Neuronal stem cell (in vitro differentiated cells): Measurements from ENCODE around the gene CNP.

Experiments used
- DNase-seq: peaks from one replicate; pipeline ENCODE4 v3.0.0-alpha.2; 2013; ENCODE audit warnings: low spot score
- H2AFZ ChIP-seq: one replicate; pipeline ENCODE4 v1.6.1; 2013; ENCODE audit warnings: mild to moderate bottlenecking, low read length, inconsistent platforms
- H2AK5ac ChIP-seq: 2 replicates; pipeline ENCODE4 v1.6.1; 2013; ENCODE audit warnings: low read depth, mild to moderate bottlenecking, inconsistent platforms, low read length, moderate library complexity, mixed read lengths
- H2BK120ac ChIP-seq: 2 replicates; pipeline ENCODE4 v1.6.1; 2013; ENCODE audit warnings: low read depth, mild to moderate bottlenecking, inconsistent platforms, low read length, moderate library complexity, mixed read lengths
- H2BK12ac ChIP-seq: one replicate; pipeline ENCODE4 v1.6.1; 2013; ENCODE audit warnings: low read length, inconsistent platforms
- H2BK15ac ChIP-seq: 2 replicates; pipeline ENCODE4 v1.6.1; 2013; ENCODE audit warnings: mild to moderate bottlenecking, low read length, inconsistent platforms, mixed read lengths
- H2BK5ac ChIP-seq: one replicate; pipeline ENCODE4 v1.6.1; 2013; ENCODE audit warnings: inconsistent platforms, mild to moderate bottlenecking, low read length, moderate library complexity
- H3K14ac ChIP-seq: one replicate; pipeline ENCODE4 v1.6.1; 2013; ENCODE audit warnings: low read length, inconsistent platforms
- H3K18ac ChIP-seq: 2 replicates; pipeline ENCODE4 v1.6.1; 2013; ENCODE audit warnings: low read length, inconsistent platforms
- H3K23ac ChIP-seq: 2 replicates; pipeline ENCODE4 v1.6.1; 2013; ENCODE audit warnings: low read depth, mild to moderate bottlenecking, mixed read lengths, low read length, inconsistent platforms; ENCODE audit not compliant: poor library complexity
- H3K27ac ChIP-seq: replicated peaks from 3 replicates; pipeline ENCODE4 v1.5.1; 2013; ENCODE audit warnings: low read length, inconsistent platforms
- H3K27me3 ChIP-seq, 3 experiments: 2 replicates each; pipeline ENCODE4 v1.6.1; 2013; ENCODE audit warnings: low read length in 3 of 3, mild to moderate bottlenecking in 2 of 3, inconsistent platforms in 1 of 3, low read depth in 1 of 3, mixed read lengths in 1 of 3, moderate library complexity in 1 of 3; ENCODE audit not compliant: control insufficient read depth in 3 of 3, insufficient read depth in 3 of 3
- H3K36me3 ChIP-seq, 2 donors: replicated peaks in 1 of 2; 2 replicates each; pipeline ENCODE4 v1.6.1; 2013; ENCODE audit warnings: low read length in 2 of 2; ENCODE audit not compliant: control insufficient read depth in 2 of 2, insufficient read depth in 2 of 2
- H3K4ac ChIP-seq: 2 replicates; pipeline ENCODE4 v1.6.1; 2013; ENCODE audit warnings: inconsistent platforms, mild to moderate bottlenecking, low read length, moderate library complexity
- H3K4me1 ChIP-seq, 2 donors: 1 replicate in 1 of 2; 2 replicates in 1 of 2; pipeline ENCODE4 v1.6.1; 2013; ENCODE audit warnings: low read length in 2 of 2, low read depth in 1 of 2; ENCODE audit not compliant: control insufficient read depth in 2 of 2, insufficient read depth in 1 of 2
- H3K4me2 ChIP-seq: one replicate; pipeline ENCODE4 v1.6.1; 2013; ENCODE audit warnings: mild to moderate bottlenecking, low read length, inconsistent platforms; ENCODE audit not compliant: insufficient read depth, poor library complexity, severe bottlenecking
- H3K4me3 ChIP-seq, 2 donors: 2 replicates each; pipeline ENCODE4 v1.5.1; 2013; ENCODE audit warnings: low read length in 2 of 2, mild to moderate bottlenecking in 2 of 2, inconsistent platforms in 1 of 2, moderate library complexity in 1 of 2
- H3K79me1 ChIP-seq: one replicate; pipeline ENCODE4 v1.6.1; 2013; ENCODE audit warnings: low read depth, mild to moderate bottlenecking, inconsistent platforms, low read length, moderate library complexity
- H3K9ac ChIP-seq: one replicate; pipeline ENCODE4 v1.6.1; 2013; ENCODE audit warnings: mild to moderate bottlenecking, low read depth, low read length, inconsistent platforms; ENCODE audit not compliant: poor library complexity
- H3K9me3 ChIP-seq, 2 donors: replicated peaks in 1 of 2; 2 replicates each; pipeline versions ENCODE3 to v1.6.1; 2013; ENCODE audit warnings: low read length in 2 of 2, mild to moderate bottlenecking in 2 of 2, inconsistent platforms in 1 of 2, low read depth in 1 of 2, mixed read lengths in 1 of 2, moderate library complexity in 1 of 2; ENCODE audit not compliant: control insufficient read depth in 2 of 2, insufficient read depth in 1 of 2
- H4K8ac ChIP-seq: one replicate; pipeline ENCODE4 v1.6.1; 2013; ENCODE audit warnings: low read depth, mild to moderate bottlenecking, inconsistent platforms, low read length, moderate library complexity
- H4K91ac ChIP-seq: one replicate; pipeline ENCODE4 v1.6.1; 2013; ENCODE audit warnings: low read length, low read depth, mild to moderate bottlenecking, inconsistent platforms; ENCODE audit not compliant: poor library complexity
- WGBS, 2 donors: extraction: QIAGEN DNeasy Blood & Tissue Kit; methylation state at CpG; one replicate each; pipeline ENCODE4 v1.1.7; 2013; ENCODE audit warnings: missing lambda C conversion rate in 2 of 2, mixed read lengths in 1 of 2; ENCODE audit not compliant: insufficient read length in 2 of 2, insufficient replicate concordance in 1 of 2; ENCODE audit errors: extremely low coverage in 2 of 2; 5-methylcytosine and 5-hydroxymethylcytosine counted together

The CNP gene

DNA sequence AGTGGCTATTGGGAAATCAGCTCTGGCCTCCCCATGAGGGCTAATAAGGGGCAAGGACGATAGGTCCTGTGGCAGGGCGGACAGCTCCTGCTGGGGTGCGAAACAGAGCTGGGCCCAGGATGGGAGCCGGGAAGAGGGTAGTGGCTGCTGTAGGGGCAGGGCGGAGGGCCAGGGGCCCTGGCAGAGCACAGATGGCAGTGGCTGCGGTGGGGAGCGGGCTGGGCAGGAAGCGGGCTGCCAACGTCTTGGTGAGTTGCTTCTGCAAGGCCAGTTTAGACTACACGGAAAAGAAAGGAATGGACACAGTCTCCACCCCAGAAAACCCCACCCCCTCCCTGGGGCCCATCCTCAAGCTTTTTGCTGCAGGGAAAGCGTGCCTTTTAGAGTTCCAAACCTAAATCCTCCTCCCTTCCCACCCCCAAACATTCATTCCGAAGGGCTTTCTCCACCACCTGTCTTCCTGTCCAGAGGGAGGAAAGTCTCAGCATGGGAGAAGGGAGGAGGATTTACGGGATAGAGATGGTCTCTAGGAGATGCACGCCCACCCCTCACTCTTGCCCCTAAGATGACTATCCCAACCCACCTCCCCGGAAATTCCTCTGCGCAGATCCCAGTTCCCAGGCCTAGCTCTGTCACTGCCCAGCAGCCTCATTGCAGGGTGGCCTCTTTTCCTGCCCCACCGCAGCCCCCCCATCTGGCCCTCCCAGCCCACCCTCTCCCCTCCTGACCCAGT is 60.4 kb downstream of the CNP start:
- Histone ChIP-seq H3K4me3 (no peak overlapping the region), H3K9me3 (no peaks in the 10 kb centered on the region), H3K36me3 (peaks cover 15 to 34% of the 10 kb centered on the region in 2 donors), H3K4ac (no peak overlapping the region), H4K8ac (no peak overlapping the region), H2AK5ac (peak overlapping the region; percentile 96), H3K9ac (peak overlapping the region; percentile 34), H4K91ac (no peak overlapping the region), H3K14ac (no peak overlapping the region), H2BK5ac (peak overlapping the region; percentile 42), H3K79me1 (peaks cover 2% of the 10 kb centered on the region), H2AFZ (peak overlapping the region; percentile 86), H3K4me1 (peaks cover 20 to 41% of the 10 kb centered on the region in 2 donors), H2BK12ac (no peak overlapping the region), H2BK120ac (no peak overlapping the region), H3K27me3 (no peaks in the 10 kb centered on the region), H3K23ac (peak overlapping the region; percentile 39), H3K18ac (peak overlapping the region; percentile 73), H3K4me2 (peak overlapping the region; percentile 42), H3K27ac (peak overlapping the region; percentile 55), H2BK15ac (no peak overlapping the region)
- no peak for DNase-seq
- no CpG with 5 or more reads among the region's 17 CpGs for WGBS, 2 donors
